Right lobe of liver (tissue), 6 donors: ENCODE data around the gene CDC42EP4. TPM values are rescaled to one million over a fixed set of nuclear protein-coding genes. Genes with fewer than 3 reads are reported as not detected.

Experiments
- ATAC-seq, 4 donors: fragments of 200-7000 bp; cut with Tn5 transposase; one replicate each; pipeline ENCODE4 v1.9.1; 2020; ENCODE audit warnings: mild to moderate bottlenecking in 4 of 4, moderate library complexity in 4 of 4
- DNase-seq, 3 donors: peaks; one replicate each; pipeline ENCODE4 v3.0.0-alpha.2; 2020
- H3K27ac ChIP-seq, 3 donors: fragments of 200-600 bp; one replicate each; pipeline ENCODE4 v1.8.0; 2022
- H3K27me3 ChIP-seq, 2 donors: fragments of 200-600 bp; one replicate each; pipeline ENCODE4 v1.8.0; 2022
- H3K36me3 ChIP-seq, 4 donors: fragments of 200-600 bp; sonication (generic) in 1 of 4; one replicate each; pipeline versions ENCODE4 v1.5.1 to v1.8.0; 2017 to 2022; ENCODE audit warnings: control low read depth in 1 of 4
- H3K4me1 ChIP-seq, 4 donors: fragments of 200-600 bp; sonication (generic) in 1 of 4; one replicate each; pipeline versions ENCODE4 v1.5.1 to v1.8.0; 2017 to 2022; ENCODE audit warnings: control low read depth in 1 of 4
- H3K4me3 ChIP-seq, 3 donors: fragments of 200-600 bp; one replicate each; pipeline ENCODE4 v1.8.0; 2022
- H3K9me3 ChIP-seq, 4 donors: fragments of 200-600 bp; sonication (generic) in 1 of 4; one replicate each; pipeline versions ENCODE4 v1.5.1 to v1.8.0; 2017 to 2022; ENCODE audit warnings: control low read depth in 1 of 4
- CTCF ChIP-seq, 4 donors: fragments of 200-600 bp in 3 of 4; fragments of 450-650 bp in 1 of 4; IDR thresholded peaks; one replicate each; pipeline versions ENCODE4 v1.5.1 to v1.8.0; 2016 to 2022; ENCODE audit warnings: antibody characterized with exemption in 4 of 4, mild to moderate bottlenecking in 2 of 4
- POLR2A ChIP-seq: fragments of 450-650 bp; IDR thresholded peaks from one replicate; pipeline ENCODE4 v1.6.1; 2017; ENCODE audit warnings: antibody characterized with exemption, mild to moderate bottlenecking
- WGBS: methylation state at CpG from one replicate; pipeline ENCODE4 v1.1.6; 2018; ENCODE audit warnings: low coverage, low lambda C conversion rate; ENCODE audit not compliant: insufficient coverage; ENCODE audit errors: missing lambda C conversion rate; 5-methylcytosine and 5-hydroxymethylcytosine counted together
- intact Hi-C, 2 donors: fragments of 100-400 bp; cut with DNase I; formaldehyde crosslinking; loops; one replicate each; pipeline versions ENCODE4 v1.11.2 to v1.14.1; 2022
- total RNA-seq, 6 experiments: library from RNA; depleted of rRNA in 2 of 6; stranded (reverse); fragments of >200 nt in 2 of 6; fragmentation: NEBNext Ultra II Directional in 3 of 6; extraction: Animal tissue kit (Norgen Biotek cat#: 25700) in 3 of 6; gene quantifications; one replicate each; pipeline versions ENCODE4 v1.1.0 to v1.2.4, GENCODE V29; 2016 to 2023
- donor health status: DM: no; HTN: yes; CAD: no.
- donor health status: DM: no; HTN: no; CAD: no.
- donor health status: DM: no; HTN: no; CAD: no.
- donor health status: DM: no; HTN: yes; CAD: no.
- donor health status: DM: no; HTN: yes; CAD: no.

The CDC42EP4 gene
- total RNA-seq, 6 experiments from 2014 or later: 27.5 to 34.9 (median 30.9) TPM

GRCh38 chr17:73285603-73285908, 26.2 kb downstream of the CDC42EP4 start:
- Histone ChIP-seq H3K4me1 (peaks cover 0 to 42% (median 22%) of the 10 kb centered on the region in 4 donors), H3K27me3 (no peaks in the 10 kb centered on the region), H3K36me3 (peaks cover 0 to 28% (median 12%) of the 10 kb centered on the region in 4 donors), H3K27ac (no peak overlapping the region), H3K9me3 (no peaks in the 10 kb centered on the region), H3K4me3 (no peak overlapping the region)
- TF ChIP-seq POLR2A (no peak), CTCF (IDR thresholded peaks at IDR 0.05) (no peak)
- ATAC-seq (no peak), DNase-seq (no peak)
- intact Hi-C loops: no loop called here
- WGBS: 70% methylated on average over 2 of the region's 15 CpGs

DNA sequence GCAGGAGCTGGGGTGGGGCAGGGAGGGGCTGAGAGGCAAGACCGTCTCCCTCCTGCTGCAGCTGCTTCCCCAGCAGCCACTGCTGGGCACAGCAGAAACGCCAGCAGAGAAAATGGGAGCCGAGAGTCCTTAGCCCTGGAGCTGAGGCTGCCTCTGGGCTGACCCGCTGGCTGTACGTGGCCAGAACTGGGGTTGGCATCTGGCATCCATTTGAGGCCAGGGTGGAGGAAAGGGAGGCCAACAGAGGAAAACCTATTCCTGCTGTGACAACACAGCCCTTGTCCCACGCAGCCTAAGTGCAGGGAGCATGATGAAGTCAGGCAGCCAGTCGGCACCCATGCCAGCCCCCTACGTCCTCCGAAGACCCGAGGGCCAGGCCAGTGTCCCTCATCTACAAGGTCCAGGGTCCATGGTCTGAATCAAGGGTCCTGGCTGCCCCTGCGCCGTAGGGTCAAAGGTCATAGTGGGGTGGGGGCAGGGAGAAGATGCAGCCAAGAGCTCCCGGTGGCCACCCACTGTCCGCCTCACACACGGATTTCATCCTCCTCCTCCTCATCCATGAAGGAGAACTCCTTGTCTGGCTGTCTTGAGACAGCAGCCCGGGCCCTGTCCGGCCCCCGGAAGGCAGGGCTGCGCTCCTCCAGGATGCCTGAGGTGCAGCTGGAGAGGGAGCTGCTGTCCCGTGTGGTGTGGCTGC, 26.7 kb downstream of the CDC42EP4 start:
- Histone ChIP-seq H3K36me3 (peaks cover 0 to 28% (median 12%) of the 10 kb centered on the region in 4 donors), H3K27ac (no peak overlapping the region), H3K4me3 (no peak overlapping the region), H3K9me3 (no peaks in the 10 kb centered on the region), H3K27me3 (no peaks in the 10 kb centered on the region), H3K4me1 (peaks cover 0 to 37% (median 18%) of the 10 kb centered on the region in 4 donors)
- ATAC-seq: no peak
- intact Hi-C loops: no loop called here
- TF ChIP-seq CTCF (IDR thresholded peaks at IDR 0.05) (no peak), POLR2A (no peak)
- 62% methylated on average over 4 of the region's 20 CpGs for WGBS
- DNase-seq: no peak

DNA sequence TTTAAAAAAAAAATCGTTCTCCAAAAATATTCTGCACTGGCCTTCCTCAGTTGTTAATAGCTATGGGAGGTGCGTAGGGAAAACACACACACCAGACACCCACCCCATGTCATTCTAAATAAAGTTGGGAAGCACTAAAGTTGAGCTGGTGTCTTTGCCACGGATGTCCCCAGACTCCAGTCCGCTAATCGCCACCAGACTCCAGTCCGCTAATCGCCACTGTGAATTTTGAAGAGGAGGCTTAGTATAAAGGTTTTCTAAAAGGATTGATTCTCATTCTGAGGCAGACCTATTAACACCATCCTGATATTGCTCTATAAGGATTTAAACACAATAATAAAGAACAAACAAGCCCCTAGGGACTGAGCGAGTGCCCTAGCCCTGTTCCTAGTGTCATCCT, 27.4 kb downstream of the CDC42EP4 start:
- H3K9me3 ChIP-seq: no peaks in the 10 kb centered on the region
- WGBS: 82% methylated on average over 8 of the region's 8 CpGs
- no peak overlapping the region for H3K4me3 ChIP-seq
- H3K4me1 ChIP-seq: peaks cover 0 to 31% (median 15%) of the 10 kb centered on the region in 4 donors
- peaks cover 0 to 28% (median 12%) of the 10 kb centered on the region in 4 donors for H3K36me3 ChIP-seq
- intact Hi-C loops: no loop called here
- no peak for DNase-seq
- no peaks in the 10 kb centered on the region for H3K27me3 ChIP-seq
- no peak for TF ChIP-seq CTCF (IDR thresholded peaks at IDR 0.05)
- TF ChIP-seq POLR2A: no peak
- no peak for ATAC-seq
- no peak overlapping the region for H3K27ac ChIP-seq

DNA sequence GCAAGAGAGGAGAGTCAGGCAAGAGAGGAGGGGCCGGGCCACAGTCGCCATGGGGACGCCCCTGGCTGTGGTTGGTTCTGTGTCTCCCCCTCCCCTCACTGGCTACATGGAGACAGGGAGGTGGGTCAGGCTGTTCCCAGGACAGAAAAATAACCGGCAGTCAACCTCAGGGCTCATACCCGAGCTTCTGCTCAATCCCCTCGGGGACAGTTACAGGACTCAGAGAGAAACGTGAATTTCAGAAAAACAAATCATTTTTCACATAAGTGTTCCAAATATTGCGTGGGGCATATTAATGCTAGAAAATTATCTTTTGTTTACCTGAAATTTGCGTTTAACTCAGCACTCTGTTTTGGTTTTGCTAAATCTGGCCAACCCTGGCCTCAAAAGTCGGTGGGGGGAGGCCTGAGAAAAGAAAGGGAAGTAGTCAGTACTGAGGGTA, 27.9 kb downstream of the CDC42EP4 start:
- H3K27me3 ChIP-seq: no peaks in the 10 kb centered on the region
- no peaks in the 10 kb centered on the region for H3K9me3 ChIP-seq
- H3K36me3 ChIP-seq: peaks cover 0 to 28% (median 12%) of the 10 kb centered on the region in 4 donors
- ATAC-seq: no peak
- WGBS: 58% methylated on average over 3 of the region's 10 CpGs
- TF ChIP-seq POLR2A (no peak), CTCF (IDR thresholded peaks at IDR 0.05) (no peak)
- no peak for DNase-seq
- peaks cover 0 to 31% (median 16%) of the 10 kb centered on the region in 4 donors for H3K4me1 ChIP-seq
- no peak overlapping the region for H3K4me3 ChIP-seq
- no peak overlapping the region for H3K27ac ChIP-seq
- intact Hi-C loops: no loop called here
